GM21723 (cell line): Measurements from ENCODE around the gene CTTNBP2.
"Not testable (repeated sequence)": the region's sequence is repeated elsewhere in the genome, so short reads cannot be mapped to it uniquely, and the experiment has no call there.

ENCODE experiments used
- ATAC-seq: cut with Tn5 transposase; IDR thresholded peaks from one replicate; pipeline ENCODE4 v1.9.1; 2021; ENCODE audit warnings: mild to moderate bottlenecking, moderate library complexity; ENCODE audit not compliant: unreplicated experiment

The CTTNBP2 gene

DNA sequence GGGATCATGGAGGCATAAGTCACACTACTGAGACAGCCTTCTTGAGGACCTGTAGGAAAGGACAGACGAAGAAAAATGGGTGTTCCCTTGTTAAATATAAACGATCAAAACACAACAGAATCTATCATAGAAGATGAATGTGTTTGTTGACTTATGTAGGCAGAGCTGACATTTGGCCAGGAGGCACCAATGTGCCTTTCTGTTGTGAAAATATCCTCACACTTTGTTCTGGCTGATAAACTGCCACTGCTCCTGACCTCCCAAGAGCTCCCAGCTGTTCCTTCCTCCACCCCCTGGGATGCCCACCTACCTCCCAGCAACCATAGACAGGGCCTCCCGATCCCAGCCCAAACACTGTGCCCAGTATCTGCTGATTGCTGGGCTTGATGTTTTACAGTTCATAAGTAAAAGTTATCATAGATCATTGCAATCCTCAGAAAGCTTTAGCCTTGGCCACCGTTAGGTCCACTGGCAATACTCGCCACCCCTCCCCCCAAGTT, 116.6 kb downstream of the CTTNBP2 start:
- no peak for ATAC-seq

DNA sequence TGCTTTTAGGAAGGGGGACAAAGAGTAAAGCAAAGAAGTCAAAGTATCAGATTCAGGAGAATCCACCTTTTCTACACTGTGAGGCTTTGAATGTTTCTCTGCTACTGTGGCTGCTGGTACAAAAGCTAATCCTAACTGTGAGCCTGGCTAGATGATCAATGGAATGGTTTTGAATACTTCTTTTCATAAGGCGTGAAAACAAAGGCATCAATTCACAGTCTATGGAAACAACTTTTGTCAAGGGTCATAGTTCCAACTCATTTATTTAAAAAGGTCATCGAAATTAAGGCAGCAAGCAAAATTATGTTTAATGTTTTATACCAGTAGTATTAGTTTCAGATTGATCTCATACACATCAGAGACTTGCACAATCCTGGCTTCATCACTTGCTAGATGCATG, 118.1 kb downstream of the CTTNBP2 start:
- ATAC-seq: no peak

DNA sequence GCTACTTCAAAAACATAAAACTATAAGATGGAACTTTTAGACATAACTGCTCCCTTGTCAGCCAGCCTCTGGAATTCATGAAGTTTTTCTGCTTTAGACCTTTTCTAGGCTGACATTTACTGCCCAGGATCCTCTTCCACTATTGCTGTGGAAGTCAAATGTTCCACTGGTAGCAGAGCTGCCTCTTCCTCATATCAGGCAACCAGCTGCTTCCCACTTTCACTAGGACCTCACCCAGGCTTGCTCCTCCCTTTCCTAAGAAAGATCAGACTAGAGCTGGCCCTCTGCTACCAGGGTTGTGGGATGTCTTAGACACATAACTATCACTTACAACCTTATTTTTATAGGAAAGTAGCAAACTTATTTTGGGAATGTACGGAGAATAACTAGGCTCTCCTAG, 121.5 kb downstream of the CTTNBP2 start:
- ATAC-seq: no peak

DNA sequence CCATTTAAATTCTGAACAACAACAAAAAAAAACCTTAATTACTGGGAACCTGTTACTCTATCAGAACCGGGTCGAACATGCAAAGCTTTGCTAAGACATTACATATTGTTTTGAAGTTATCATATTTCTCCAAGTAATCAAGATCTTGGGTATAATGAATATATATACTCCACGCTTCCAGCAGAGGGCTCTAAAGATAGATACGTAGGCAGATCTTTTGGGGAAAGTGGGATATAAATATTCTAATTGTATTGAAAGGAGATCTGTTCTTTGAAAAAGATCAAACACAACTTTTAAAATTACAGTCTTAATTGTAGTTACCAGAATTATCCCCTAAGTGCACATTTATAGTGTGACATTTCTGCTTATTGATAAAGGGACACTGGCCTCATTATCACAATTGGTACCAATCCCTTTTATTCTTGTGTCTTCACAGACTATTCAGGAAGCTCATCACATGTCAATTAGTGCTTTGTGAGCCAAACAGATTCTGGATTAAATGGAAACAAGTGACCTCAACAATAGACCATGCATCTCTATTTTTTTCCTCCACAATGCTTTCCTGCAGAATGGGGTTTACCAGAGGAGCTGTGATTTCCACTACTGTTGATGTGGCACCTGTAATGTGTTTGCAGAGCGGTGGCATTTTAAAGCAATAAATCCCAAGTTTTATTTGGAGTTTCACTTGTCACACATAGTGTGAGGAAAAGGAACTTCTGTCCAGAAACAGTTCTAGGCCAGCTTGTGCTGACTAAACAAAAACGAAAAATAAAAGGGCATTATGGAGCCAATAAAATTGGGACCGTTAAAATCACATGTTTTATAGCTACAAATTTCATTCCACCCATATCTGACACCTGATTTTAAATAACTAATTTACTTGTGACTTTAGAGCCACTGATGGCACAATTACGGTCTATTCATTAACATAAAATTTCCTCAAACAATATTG, 122.4 kb downstream of the CTTNBP2 start:
- peak; percentile 72 for ATAC-seq

DNA sequence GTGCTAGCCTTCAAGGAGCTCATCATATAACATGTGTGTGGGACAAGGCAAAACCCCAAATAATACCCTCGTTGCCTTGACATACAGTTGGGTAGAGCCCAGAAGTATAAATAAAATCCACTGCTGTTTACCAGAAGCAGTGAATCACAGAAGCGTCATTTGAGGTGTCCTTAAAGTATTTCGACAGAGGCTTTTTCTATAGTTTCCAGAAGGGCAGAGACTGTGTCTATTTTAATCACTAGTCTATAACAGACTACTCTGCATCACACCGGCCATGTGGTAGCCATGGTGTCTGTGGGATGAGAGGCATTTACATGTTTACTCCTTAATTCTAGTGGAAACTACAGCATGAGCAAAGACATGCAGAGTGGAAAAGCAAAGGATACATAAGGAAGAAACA, 131.3 kb downstream of the CTTNBP2 start:
- no peak for ATAC-seq

DNA sequence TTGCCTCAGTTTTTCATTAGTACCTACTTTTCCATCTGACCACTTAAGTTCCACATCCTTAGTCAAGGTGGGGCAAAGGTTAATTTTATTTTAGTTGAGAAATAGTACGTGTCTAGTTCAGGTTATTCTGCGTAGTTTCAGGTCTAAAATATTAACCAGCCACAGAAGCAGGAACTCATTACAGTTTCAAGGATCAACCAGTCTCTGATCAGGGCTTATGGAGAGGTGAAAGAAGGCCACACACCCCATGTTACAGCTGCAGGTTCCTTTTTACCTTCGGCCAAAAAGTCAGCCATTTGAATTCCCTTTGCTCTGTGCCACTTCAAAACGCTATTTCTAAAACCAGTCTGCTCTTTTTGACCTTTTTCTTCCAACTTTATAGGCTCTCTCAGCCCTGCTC, 134.2 kb downstream of the CTTNBP2 start:
- ATAC-seq: no peak

DNA sequence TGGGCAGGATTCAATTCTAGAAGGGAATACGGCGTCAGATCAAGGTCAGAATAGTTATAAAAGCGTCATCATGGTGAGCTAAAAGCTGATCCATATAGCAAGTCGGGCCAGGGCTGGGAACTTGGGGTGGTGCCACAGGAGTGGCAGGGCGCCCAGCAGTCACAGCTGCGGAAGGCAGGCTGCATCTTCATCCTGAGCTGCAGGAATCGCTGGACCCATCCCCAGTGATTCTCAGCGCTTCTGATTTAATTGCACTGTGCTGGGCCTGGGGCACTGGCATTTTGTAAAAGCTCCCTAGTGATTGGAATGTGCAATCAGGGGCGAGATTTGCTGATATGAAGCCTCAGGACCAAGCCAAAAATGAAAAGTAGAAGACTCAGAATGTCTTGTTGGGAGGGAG, 135.3 kb downstream of the CTTNBP2 start:
- ATAC-seq: no peak

DNA sequence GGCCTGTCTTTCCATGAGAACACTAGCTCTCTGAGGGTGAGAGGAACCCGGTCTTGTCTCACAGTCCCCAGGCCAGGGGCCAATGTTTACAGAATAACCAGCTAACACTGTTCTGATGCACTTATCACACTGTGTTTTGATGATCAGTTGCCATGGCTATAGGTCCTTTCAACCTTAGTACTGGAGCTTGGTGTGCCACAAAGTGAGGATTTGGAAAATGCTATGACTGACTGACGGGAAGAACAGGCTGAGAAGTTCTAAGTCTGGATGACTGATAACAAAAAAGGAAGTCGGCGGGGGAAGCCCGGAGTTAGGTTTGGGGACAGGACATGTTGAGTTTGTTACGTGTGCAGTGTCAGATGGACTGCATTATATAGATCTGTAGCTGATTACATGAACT, 141.8 kb downstream of the CTTNBP2 start:
- ATAC-seq: peak; percentile 87

DNA sequence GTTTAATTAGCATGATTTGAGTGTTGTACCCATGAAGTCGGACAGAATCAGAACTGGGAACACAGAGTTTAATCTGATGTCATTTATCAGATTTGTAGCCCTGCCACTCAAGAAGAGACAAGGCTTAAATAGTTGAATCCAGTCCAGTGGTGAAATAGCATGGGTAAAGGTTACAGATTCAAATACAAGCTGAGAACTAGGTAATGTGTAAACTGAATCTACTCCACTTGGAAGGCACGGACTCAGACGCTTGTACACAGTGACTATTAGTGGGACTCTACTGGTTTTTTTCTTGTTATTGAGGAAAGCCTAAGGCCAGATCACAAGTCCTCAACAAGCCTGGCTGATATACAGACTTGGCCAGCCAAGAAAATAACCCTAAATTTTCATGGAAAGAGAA, 142.9 kb downstream of the CTTNBP2 start:
- no peak for ATAC-seq

DNA sequence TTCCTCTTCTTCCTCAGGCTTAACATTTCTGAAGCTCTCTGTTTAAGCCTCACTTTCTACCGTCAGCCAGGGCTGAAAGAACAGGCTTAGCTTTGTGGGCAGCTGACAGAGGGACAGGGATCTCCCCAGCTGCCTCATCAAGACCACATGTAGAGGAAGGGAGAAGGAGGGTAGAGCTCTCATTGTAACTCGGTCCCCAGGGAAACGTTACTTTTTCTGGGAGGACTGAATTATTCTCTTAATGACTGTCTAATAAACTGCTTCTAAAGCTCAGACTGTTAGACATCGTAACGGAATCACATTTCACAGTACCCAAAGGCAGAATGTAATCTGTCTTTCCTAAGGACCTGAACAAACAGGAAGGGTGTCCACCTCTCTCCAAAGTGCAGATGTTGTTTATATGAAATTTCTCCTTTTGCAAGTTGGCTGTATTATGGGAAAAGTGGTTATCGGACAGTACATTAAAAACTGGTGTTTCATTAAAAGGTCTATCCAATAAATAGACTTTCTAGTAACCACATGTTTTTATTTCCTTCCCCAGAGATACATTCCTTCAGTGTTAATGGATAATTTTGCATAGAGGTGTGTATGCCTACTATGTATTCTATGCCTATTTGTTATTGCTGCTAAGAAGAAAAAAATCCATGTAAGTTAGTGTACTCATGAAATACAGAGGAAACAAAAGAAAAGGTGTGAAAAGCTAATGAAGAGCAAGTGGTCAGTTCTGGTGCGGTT, 144.2 kb downstream of the CTTNBP2 start:
- ATAC-seq: peak; percentile 72

DNA sequence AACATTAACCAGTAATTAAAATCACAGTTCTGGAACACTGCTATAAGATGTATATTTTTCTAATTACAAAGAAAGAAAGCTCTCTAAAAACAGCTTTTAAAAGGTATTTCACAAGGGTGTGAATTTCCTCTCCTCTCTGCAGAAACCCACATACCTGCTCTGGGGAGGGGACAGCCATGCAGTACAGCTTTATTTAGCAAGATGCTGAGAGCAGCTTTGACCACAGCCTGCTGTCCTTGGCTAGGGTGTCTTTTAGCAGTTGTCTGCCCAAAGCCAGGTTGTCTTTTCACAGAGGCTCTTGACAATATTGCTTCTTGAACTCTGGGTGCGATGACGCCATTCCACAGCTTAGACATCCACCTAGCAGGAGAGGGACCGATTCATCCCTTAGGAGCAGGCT, 148.3 kb downstream of the CTTNBP2 start:
- ATAC-seq: no peak

DNA sequence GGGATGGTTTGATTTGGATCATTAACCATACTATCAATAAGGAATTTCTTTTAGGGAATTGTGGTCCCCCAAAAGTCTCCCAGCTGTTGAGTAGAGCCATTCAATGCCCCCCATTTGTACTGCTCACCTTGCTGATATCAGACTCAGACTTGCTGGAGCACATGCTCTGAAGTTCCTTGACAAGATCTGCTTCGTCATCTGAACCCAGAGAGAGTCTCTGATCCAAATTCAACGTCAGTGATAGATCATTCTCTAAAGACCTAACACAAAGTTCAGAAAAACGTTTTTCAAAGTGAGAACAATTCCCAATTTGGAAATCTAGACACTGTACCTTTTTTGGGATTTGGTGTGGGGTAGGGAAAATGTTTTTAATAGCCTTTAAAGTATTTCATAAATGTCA, 153.9 kb downstream of the CTTNBP2 start:
- no peak for ATAC-seq

DNA sequence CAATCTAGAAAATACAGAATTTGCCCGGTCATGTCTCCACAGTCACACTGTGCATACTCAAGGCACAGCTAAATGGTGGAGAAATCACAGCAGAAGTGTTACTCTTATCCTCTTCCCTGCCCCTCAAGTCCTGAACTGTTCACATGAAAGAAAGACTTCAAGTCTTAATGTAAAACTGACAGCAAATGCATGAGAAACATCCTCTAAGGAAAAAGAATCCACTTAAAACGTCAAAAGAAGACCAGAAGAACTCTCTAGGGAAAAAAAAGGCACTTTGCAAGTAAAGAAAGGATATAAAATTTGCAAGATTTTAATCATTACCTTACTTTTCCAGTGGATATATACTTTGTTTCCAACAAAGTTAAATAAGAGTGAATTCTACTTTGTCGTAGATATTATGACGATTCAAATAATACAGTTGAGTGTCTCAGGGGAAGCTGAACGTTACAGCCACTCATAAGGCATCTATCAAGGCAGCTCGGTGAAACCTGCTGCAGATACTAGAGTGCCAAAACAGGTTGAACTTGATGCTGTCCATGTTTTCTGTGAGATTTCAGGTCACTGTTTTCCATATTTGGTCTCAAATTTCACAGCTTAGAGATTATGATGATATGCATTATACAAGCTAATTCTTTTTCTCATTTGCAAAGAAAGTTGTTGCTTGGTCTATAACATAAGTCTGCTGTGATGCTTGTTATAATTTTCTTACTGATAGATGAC, 155.0 kb downstream of the CTTNBP2 start:
- no peak for ATAC-seq

DNA sequence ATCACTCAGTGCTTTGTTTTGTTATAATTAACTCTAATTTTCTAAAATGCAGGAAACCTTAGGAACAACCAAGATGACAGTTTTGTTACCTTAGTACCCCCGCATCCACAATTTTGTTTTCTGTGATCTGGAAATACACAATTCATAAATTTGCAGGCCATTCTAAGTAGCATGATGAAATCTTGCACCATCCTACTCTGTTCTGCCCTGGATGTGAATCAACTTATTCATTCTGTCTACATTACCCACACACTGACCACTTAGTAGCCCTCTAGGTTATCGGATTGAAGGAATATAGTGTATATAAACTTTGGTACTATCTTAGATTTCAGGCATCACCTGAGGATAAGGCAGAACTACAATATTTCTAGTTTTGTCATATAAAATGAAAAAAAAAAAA, 155.9 kb downstream of the CTTNBP2 start:
- no peak for ATAC-seq

DNA sequence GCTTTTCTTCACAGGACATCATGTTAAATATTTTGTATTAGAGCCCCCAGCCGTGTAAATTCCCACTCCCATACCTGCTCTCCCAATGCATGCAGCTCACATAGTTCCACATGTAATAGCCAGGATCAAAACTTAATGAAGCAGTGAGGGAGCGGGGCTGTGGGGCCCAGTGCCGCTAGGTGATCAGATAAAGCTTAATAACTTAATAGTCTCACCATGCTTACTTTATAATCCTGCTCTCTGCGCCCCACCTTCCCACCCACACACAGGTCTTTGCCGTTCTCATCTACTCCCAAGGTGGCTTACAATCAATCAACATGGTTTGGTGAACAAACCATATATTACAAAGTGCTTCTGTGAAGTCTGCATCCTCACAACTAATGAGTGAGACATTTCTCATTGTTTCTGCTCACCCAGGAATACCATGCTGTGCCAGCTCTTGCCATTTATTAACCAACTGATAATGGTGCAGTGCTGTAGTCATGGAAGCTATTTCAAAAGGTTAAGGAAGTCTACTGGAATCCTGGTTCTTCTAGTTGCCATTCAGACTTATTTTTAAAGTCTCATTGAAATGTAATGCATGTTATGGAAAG, 156.4 kb downstream of the CTTNBP2 start:
- no peak for ATAC-seq

DNA sequence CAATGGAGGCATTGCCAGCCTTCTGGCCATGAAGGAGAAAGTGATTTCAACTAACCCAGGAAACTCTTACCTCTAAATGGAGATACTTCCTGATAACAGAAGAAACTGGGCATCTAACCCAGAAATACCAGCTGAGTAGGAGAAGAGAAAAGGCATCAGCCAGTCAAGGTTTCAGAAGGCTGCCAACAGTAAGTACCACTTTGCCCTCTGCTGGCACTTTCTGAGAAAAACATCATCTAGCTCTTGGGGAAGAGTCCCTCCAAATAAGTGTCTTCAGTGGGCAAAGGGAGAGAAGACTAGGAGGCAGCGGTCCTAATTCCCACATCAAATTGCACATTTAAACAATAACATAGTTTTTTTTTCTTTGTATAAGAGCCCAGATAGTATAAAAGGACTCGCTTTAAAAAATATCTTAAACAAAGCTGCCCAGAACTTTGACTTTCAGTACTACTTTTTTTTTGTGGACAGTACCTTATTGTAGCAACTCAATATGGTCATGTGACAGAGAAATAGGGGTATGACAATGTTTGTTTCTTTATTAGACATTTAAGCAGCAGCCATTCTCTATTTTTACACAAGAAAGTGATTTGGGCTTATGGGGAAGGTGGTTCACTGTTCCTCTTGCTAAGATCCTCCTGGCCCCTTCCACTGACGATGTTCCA, 157.3 kb downstream of the CTTNBP2 start:
- peak; percentile 89 for ATAC-seq

DNA sequence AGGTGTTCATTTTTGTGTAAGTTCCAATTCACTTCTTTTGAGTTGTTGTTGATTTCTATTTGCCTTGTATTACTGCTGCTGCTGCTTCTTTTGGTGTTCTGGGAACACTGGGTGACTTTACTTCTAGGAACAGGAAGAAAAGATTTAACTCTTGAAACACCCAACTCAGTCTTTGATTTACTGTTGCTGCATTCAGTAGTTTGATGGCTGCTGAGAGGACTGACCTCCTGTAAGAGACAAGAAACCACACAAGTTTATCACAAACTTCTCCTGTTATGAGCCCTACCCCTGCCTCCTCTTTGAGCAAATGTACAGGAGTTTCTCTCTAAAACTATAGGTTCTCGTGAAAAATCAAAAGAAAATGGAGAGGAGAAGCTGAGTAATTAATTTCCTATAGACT, 161.7 kb downstream of the CTTNBP2 start:
- no peak for ATAC-seq

DNA sequence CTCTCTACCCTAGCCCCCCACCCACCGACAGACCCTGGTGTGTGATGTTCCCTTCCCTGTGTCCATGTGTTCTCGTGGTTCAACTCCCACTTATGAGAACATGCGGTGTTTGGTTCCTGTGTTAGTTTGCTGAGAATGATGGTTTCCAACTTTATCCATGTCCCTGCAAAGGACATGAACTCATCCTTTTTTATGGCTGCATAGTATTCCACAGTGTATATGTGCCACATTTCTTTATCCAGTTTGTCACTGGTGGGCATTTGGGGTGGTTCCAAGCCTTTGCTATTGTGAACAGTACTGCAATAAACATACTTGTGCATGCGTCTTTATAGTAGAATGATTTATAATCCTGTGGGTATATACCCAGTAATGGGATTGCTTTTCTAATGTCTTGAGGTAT, 165.1 kb downstream of the CTTNBP2 start:
- not testable (repeated sequence) for ATAC-seq

DNA sequence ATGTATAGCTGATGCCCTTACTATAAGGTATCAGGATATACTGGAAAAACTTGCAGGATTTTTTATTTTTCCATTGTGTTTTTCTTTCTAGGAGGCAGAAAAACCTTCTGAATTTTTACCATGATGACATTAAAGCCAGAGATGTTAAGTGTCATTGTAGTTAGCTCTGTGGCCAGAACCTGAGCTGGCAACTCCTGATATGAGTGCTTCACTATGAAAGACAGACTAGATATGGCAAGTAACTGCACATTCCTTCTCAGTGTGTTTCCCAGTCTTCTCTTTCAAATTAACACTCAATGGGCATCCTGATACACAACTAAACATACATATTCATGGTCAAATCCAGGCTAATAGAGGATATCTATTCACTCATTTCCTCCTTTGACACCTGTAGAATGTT, 166.2 kb downstream of the CTTNBP2 start:
- no peak for ATAC-seq

DNA sequence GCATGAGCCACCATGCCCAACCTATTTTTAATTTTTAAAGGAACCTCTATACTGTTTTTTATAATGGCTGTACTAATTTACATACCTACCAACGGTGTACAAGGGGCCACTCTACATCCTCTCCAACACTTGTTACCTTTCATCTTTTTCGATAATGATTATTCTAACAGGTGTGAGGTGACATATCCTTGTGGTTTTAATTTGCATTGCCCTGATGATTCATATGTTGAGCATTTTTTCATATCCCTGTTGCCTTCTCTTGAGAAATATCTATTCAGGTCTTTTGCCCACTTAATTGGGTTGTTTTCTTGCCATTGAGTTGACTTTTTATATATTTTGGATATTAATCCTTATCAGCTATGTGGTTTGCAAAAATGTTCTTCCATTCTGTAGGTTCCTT, 167.0 kb downstream of the CTTNBP2 start:
- ATAC-seq: no peak
